GM15510 (cell line): ENCODE measurements around the gene PAK1.

ENCODE experiments used
- POLR2A ChIP-seq: IDR thresholded peaks from 3 replicates; pipeline ENCODE4 v1.6.1; 2011; ENCODE audit warnings: borderline replicate concordance; ENCODE audit not compliant: insufficient read length; ENCODE audit errors: extremely low read depth

PAK1 gene

GRCh38 chr11:77308838-77309237 is 165.1 kb downstream of the PAK1 start:
- no peak for TF ChIP-seq POLR2A

GRCh38 chr11:77303328-77303727 is 170.6 kb downstream of the PAK1 start:
- TF ChIP-seq POLR2A = no peak

GRCh38 chr11:77302752-77303151 is 171.1 kb downstream of the PAK1 start:
- TF ChIP-seq POLR2A = no peak

GRCh38 chr11:77301510-77301909 is 172.4 kb downstream of the PAK1 start, which contains the start of gene GDPD4:
TSS of gene GDPD4 (minus strand) at chr11:77301686. CDS start at chr11:77285137, 16,549 bp downstream.
- TF ChIP-seq POLR2A = no peak

- TF ChIP-seq POLR2A = no peak
Measured at GRCh38 chr11:77300695-77301094, 173.2 kb downstream of the PAK1 start.

- TF ChIP-seq POLR2A = no peak
Measured at GRCh38 chr11:77299528-77299993, 174.3 kb downstream of the PAK1 start.

GRCh38 chr11:77294040-77294439 is 179.9 kb downstream of the PAK1 start:
- TF ChIP-seq POLR2A = no peak

- TF ChIP-seq POLR2A = no peak
Measured at GRCh38 chr11:77289737-77290136, 184.2 kb downstream of the PAK1 start.

- TF ChIP-seq POLR2A = no peak
Measured at GRCh38 chr11:77287615-77288273, 186.2 kb downstream of the PAK1 start.

GRCh38 chr11:77287136-77287535 is 186.8 kb downstream of the PAK1 start:
- TF ChIP-seq POLR2A = no peak

- TF ChIP-seq POLR2A = no peak
Measured at GRCh38 chr11:77284476-77285468, 189.1 kb downstream of the PAK1 start.

GRCh38 chr11:77283101-77283500 is 190.8 kb downstream of the PAK1 start:
- no peak for TF ChIP-seq POLR2A

- TF ChIP-seq POLR2A = no peak
Measured at GRCh38 chr11:77278595-77279506, 195.0 kb downstream of the PAK1 start.

- no peak for TF ChIP-seq POLR2A
Measured at GRCh38 chr11:77276271-77276670, 197.6 kb downstream of the PAK1 start.
